NCI-H146 treated with DMSO at 0.1 percent for 48 hours (cell line): ENCODE results near the gene G6PC2.
"Not testable (repeated sequence)": the region's sequence is repeated elsewhere in the genome, so short reads cannot be mapped to it uniquely, and the experiment has no call there.

Experiments
- DNase-seq: peaks from one replicate; lab custom pipeline; 2025; ENCODE audit not compliant: unreplicated experiment; lab: John Stamatoyannopoulos, UW

G6PC2 gene

DNA sequence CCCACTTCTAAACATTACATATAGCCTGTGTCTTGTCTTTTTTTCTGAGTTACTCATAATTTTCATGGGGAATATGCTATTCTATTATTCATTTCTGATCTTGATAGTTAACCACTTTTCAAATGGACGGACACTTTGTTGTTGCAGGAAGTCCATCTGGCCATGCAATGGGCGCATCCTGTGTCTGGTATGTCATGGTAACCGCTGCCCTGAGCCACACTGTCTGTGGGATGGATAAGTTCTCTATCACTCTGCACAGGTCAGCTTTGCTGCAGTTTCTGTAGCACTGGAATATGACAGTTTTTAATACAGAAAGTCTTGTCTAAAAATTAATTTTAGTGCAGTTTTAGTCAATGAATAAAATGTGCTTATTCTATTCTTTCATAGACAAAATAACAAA, 3.3 kb downstream of the G6PC2 start:
- no peak for DNase-seq

- no peak for DNase-seq
Observed at GRCh38 chr2:168907940-168908662, 7.0 kb downstream of the G6PC2 start.

GRCh38 chr2:168910330-168910729, 9.2 kb downstream of the G6PC2 start:
- peak; percentile 54 for DNase-seq

DNA sequence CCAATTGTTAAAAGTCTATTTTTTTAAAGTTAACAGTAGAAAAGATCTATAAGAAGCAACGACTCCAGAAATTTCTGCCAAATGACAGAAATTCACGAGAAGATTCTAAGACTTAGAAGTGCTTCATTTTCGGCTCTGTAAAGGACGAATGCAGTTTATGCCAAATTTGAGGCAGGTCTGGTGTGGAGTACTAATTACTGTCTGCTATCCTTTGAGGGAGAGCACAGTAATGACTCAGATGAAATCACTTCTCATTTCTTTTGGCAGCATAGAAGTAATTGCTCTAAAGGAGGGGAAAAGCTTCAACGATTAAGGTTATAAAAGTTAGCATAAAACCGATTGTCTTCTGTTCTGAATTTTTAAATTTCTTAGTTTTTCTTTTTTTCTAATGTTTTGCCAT, 11.4 kb downstream of the G6PC2 start:
- no peak for DNase-seq

- peak; percentile 26 for DNase-seq
Observed at GRCh38 chr2:168912901-168913369, 11.8 kb downstream of the G6PC2 start.

GRCh38 chr2:168913495-168913894, 12.4 kb downstream of the G6PC2 start:
- DNase-seq, result no peak

- DNase-seq, result no peak
Observed at GRCh38 chr2:168915441-168916330, 14.6 kb downstream of the G6PC2 start.

DNA sequence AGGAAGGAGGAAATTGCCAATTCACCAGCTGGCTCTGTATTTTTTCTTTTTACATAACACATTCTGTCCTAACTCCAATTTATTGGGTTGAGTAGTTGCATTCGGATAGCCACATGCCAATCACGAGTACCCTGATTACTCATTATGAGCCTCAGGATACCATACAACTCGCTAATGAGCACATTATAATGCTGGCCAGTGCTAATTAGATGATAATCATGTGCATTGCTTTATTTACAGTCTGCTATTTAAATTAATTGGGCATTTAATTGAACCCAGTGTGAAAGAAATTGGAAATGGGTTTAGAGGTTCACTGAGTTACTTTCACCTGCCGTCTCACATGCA, 15.2 kb downstream of the G6PC2 start:
- no peak for DNase-seq

DNA sequence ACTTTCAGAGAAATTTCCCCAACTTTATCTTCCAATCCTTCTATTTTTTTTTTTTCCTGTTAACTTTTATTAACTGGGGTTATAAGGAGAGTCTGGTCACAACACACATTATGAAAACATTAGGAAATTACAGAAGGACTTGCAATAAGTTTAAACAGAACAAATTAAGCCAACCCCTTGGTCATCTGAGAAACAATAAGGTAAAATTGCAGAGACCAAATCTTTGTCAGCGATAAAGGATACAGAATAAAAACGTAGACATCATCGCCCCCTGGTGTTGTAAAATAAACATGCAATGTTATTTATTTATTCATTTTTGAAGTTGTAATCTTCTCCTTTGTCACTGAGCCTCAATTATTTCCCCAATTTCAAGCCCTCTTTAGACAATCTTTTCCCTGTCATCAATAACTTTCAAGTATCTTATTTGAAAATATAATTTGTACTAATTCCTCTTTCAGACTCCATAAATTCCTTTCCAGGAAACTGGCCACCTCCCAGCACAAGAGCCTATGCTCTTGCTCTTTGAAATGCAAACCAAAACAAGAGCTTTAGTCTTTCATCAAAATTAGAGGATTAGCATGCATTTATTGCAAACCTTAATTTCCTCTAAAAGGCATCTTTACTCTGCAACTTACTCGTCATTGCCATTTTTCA, 19.5 kb downstream of the G6PC2 start:
- DNase-seq, result no peak

DNA sequence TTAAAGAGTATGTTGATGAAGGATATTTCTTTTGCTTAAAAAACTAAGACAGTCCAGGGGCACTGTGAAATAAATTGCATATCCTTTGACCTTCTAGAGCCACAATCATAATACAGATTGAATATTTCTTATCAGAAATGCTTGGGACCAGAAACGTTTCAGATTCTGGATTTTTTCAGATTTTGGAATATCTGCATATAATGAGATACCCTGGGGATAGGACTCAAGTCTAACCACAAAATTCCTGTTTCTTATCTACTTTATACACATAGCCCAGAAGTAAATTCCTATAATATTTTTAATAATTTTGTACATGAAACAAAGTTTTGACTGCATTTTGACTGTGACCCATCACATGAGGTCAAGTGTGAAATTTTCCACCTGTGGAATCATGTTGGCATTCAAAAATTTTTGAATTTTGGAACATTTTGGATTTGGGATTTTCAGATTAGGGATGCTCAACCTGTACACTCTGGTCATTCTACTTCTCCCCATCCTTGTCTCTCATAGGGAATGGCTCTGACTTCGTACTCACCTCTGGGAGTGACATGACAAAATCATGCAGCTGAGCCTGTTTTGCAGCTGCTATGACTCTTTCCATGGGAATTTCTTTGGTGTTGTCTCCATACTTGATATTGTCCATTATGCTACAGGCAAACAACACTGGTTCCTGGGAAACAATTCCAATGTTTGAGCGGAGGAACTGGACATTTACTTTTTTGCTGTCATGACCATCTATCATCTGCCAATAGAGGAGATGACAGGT, 25.7 kb downstream of the G6PC2 start:
- no peak for DNase-seq

DNA sequence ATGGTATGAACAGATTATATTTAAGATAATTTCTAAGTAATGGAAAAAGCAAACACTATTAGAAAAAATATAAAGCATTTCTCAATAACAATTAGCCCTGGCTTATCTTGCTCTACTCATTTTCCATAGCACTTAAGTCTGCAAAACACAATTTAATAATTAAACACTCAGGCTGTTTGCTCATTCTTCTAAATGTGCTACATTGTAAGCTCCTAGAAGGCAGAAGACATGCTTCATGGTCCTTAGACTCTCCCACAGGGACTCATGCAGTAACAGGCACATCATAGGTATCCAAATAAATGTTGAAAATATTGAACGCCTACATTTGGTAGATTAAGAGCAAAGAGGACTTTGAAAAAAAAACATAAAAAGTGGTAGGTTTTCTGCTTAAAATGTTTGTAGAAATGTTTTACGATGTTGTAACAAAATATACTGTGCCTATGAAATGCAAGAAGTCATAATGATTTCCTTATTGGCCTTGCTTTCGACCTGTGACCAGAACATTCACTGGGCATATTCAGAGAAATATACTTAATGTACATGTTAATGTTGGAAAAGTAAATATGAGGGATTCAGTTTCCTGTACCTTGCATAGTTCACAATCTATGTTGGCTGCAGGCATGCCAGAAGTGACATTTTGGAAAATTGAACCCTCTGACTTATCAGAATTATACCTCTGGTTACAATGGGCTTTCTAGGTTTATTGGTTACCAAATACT, 27.2 kb downstream of the G6PC2 start:
- no peak for DNase-seq

GRCh38 chr2:168929031-168929430, 27.9 kb downstream of the G6PC2 start:
- DNase-seq, result no peak

GRCh38 chr2:168930242-168930641, 29.2 kb downstream of the G6PC2 start:
- no peak for DNase-seq

- DNase-seq, result not testable (repeated sequence)
Observed at GRCh38 chr2:168932174-168932573, 31.1 kb downstream of the G6PC2 start.

DNA sequence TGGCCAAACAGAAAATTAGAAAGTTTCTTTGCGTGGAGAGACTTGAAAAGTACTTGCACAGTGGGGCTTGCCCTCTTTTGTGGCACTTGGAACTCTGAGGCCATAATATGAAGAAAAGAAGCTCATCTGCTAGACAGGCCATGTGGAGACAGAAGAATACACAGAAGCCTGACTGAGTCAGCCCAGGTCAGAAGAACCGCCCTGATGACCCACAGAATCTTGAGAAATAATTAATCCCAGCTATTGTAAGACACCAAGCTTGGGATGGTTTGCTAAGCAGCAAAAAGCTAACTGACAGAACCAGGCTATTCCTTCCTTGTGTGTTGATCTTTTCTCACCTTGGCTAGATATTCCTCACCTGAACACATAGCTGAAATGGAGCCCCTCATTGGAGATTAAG, 33.7 kb downstream of the G6PC2 start:
- no peak for DNase-seq

- DNase-seq, result no peak
Observed at GRCh38 chr2:168935810-168936581, 34.9 kb downstream of the G6PC2 start.

- DNase-seq, result no peak
Observed at GRCh38 chr2:168939061-168939460, 38.0 kb downstream of the G6PC2 start.

GRCh38 chr2:168939918-168940317, 38.8 kb downstream of the G6PC2 start:
- no peak for DNase-seq

GRCh38 chr2:168941297-168941696, 40.2 kb downstream of the G6PC2 start:
- DNase-seq, result no peak

- DNase-seq, result no peak
Observed at GRCh38 chr2:168944065-168944464, 43.0 kb downstream of the G6PC2 start.
